Activated gamma-delta T cell treated with anti-CD3 and anti-CD28 coated beads, Interleukin-2, amount 50 U/mL, for 16 hours (primary cell): ENCODE measurements around the gene IL4I1.
A peak's percentile ranks its signal among the peaks of the same experiment; 100 is the strongest.
"Not testable (repeated sequence)": the region's sequence is repeated elsewhere in the genome, so short reads cannot be mapped to it uniquely, and the experiment has no call there.

Experiments used
- DNase-seq: peaks from one replicate; pipeline ENCODE4 v3.0.0-alpha.2; 2020; ENCODE audit warnings: low read depth

Gene IL4I1

DNA sequence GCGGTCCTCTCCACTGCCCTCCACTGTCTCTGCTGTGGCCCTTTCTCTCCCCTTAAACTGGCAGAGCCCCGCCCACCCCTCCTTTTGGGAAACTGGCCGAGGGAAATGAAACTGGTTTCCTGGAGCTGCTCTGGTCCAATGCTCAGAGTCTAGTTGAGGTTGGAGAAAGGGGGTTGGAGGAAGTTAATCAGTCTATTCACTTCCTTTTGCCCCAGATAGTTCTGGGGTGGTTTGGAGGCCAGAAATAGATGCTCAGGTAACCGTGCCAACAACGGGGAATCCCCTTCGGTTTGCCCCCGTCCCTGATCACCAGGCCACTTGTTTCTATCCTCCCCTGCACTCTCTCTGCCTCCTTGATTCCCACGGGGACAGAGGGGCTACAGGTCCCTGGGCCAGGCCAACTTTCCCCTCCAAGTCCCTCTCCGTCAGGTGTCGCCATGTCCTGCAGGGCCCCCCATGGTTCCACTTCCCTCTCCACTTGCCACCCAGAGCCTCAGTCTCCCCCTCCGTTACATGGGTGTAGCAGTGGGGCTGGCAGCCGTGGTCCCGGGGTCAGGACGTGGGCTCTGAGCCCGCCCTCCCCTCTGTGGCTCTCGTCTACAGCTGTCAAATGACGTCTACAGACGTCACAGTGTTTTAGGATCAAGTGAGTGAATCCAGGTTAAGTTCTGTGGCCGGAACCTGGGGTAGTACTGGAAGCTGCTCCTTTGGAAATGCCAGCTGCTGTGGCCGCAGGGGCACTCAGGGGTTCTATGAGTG is at the start of gene IL4I1:
Gene IL4I1 (minus strand): TSS at position 25 of the 759 bp plus-strand sequence. CDS start 727 bp downstream, outside the sequence.
- peak; percentile 57 for DNase-seq

DNA sequence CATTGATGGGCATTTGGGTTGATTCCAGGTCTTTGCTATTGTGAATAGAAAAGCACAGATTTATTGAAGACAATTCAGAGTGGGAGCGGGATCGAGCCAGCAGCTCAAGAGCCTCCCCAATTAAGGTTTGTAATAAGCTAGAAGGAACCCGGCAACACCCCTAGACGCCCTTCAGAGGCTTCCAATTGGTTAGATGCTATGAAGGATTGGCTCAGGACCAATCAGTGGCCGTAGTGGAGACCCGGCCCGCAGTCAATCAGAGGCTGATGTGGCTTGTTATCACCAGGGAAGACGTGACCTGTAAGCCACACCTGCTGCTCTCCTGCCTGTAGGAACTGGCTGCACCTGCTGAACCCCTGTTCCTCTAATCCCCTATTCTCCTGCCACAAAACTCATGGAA is 49.7 kb upstream of the IL4I1 start:
- DNase-seq, result no peak

DNA sequence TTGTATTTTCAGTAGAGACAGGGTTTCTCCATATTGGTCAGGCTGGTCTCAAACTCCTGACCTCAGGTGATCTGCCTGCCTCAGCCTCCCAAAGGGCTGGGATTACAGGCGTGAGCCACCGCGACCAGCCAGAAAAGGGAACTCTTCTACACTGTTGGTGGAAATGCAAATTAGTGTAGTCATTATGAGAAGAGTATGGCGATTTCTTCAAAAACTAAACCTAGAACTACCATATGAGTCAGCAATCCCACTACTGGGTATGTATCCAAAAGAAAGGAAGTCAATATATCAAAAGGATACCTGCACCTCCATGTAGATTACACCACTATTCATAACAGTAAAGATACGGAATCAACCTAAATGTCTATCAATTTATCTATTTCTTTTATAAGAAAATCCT is 47.9 kb upstream of the IL4I1 start:
- not testable (repeated sequence) for DNase-seq

- DNase-seq, result no peak
These were observed 43.8 kb upstream of the IL4I1 start for GRCh38 chr19:49940482-49940791.

GRCh38 chr19:49939721-49940481 is 43.2 kb upstream of the IL4I1 start:
- no peak for DNase-seq

- DNase-seq, result no peak
These were observed 42.0 kb upstream of the IL4I1 start for GRCh38 chr19:49938662-49939061.

DNA sequence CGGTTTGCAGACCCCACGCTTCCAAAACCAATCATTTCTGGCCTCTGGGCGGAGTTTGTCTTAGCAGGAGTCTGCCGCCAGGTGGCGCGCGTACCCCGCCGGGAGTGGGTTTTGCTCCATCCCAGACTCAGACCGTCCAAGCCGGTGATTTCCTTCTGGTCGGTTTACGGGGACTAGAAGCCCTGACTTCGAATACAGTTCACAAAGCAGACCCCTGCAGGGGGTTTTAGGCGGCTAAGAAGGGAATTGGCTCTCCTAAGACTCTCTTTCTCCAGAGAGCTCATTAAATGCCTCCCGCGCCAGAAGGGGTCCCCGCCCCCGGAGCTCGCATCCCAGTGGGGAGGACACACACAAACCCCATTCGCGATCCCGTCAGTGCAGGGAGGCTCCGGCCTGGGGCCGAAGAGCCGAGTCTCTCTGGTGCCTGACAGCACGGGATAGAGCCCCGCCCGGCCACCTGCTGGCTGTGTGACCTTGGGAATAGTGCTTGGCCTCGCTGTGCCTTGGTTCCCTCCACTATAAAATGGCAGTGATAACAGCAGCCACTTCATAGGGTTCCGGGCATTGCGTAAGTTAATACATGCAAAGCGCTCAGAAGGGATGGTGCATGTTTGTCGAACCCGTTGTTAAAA is 41.2 kb upstream of the IL4I1 start:
- peak; percentile 71 for DNase-seq

GRCh38 chr19:49936549-49936948 is 39.9 kb upstream of the IL4I1 start:
- DNase-seq, result no peak

- DNase-seq, result no peak
These were observed 37.0 kb upstream of the IL4I1 start for GRCh38 chr19:49933643-49934042.

GRCh38 chr19:49932731-49933131 is 36.0 kb upstream of the IL4I1 start:
- DNase-seq, result peak; percentile 24

DNA sequence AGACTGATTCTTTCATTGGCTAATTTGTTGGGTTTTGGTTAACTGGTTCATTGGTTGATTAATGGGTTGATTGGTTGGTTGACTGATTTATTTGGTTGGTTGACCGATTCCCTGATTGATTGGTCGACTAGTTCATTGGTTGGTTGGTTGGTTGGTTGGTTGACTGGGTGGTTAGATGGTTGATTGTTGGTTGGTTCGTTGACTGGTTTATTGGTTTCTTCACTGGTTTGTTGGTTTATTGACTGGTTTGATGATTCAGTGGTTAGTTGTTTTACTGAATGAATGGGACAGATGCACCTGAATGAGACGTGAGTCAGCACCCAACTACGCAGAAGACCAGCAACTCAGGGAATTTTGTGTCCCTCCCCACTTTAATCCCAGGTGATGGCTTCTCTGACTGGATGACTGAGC is 35.4 kb upstream of the IL4I1 start:
- no peak for DNase-seq

DNA sequence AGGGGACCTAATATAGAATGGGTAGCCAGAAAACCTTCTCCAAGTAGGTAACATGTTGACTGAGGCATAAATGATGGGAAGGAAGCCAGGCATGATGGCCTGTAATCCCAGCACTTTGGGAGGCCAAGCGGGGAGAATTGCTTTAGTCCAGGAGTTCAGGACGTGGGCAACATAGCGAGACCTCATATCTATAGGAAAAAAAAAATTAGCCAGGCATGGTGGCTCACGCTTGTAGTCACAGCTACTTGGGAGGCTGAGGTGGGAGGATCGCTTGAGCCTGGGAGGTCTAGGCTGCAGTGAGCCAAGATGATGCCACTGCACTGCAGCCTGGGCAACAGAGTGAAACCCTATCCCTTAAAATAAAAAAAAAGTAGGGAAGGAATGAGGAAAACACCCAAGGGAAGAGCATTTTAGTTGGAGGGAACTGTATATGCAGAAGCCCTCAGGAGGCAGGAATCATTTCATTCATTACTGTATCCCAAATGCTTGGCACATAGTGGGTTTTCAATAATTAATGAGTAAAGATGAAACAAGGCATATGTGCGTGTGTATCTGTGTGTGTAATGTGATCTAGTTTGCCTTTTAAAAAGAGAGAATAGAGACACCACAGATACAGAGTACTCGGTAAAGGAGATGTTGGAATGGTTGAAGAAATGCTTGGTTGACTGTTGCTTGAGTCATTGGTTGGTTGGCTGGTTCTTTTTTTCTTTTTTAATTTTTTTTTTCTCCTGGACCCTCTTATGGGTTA is 34.8 kb upstream of the IL4I1 start:
- no peak for DNase-seq

GRCh38 chr19:49930483-49931011 is 33.9 kb upstream of the IL4I1 start:
- DNase-seq, result no peak

GRCh38 chr19:49929611-49930482 is 33.2 kb upstream of the IL4I1 start:
- peak; percentile 86 for DNase-seq

GRCh38 chr19:49929121-49929610 is 32.5 kb upstream of the IL4I1 start, which contains the start of the genes ATF5 and NUP62:
Gene ATF5 (plus strand): TSS chr19:49929205. CDS start chr19:49930851, 1,646 bp downstream.
Gene NUP62 (minus strand): TSS chr19:49929504. CDS start chr19:49909807, 19,697 bp downstream.
- DNase-seq, result peak; percentile 89

- DNase-seq, result no peak
These were observed 31.0 kb upstream of the IL4I1 start for GRCh38 chr19:49927526-49928264.

DNA sequence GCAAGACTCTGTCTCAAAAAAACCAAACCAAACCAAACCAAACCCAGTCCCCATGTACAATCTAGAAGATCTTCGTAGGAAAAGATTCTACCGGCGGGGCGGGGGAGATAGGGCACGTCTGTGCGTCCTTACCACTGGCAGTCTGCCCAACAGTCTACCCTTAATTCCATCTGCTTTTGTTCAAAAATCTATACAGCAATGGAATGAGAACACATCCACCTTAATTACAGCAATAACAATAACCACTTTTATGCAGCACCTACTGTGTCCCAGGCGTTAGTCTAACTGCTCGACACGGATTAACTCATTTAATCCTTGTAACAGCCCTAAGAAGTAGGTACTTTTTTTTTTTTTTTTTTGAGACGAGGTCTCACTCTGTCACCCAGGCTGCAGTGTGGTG is 29.8 kb upstream of the IL4I1 start:
- DNase-seq, result no peak

GRCh38 chr19:49925486-49925885 is 28.8 kb upstream of the IL4I1 start:
- no peak for DNase-seq

- DNase-seq, result not testable (repeated sequence)
These were observed 28.2 kb upstream of the IL4I1 start for GRCh38 chr19:49924881-49925210.
